CD4-positive, CD25-positive, alpha-beta regulatory T cell (primary cell): ENCODE results near the gene CYB561. TPM values are rescaled to one million over a fixed set of nuclear protein-coding genes. Genes with fewer than 3 reads are reported as not detected.

ENCODE experiments used
- ATAC-seq, 2 donors: fragments of 150-1000 bp; cut with Tn5 transposase; one replicate each; pipeline ENCODE4 v1.10.0; 2021; ENCODE audit warnings: low read depth in 2 of 2, moderate number of reproducible peaks in 2 of 2, moderate library complexity in 1 of 2
- DNase-seq, 3 donors: peaks; one replicate each; pipeline versions ENCODE4 v3.0.0 to v3.0.0-alpha.2; 2012 to 2022; ENCODE audit warnings: mixed read lengths in 1 of 3
- H3K27ac ChIP-seq: one replicate; pipeline ENCODE4 v1.7.0; 2013; ENCODE audit warnings: mild to moderate bottlenecking, low read length; ENCODE audit not compliant: insufficient read depth, poor library complexity, severe bottlenecking
- H3K27me3 ChIP-seq: one replicate; pipeline ENCODE4 v1.7.0; 2013; ENCODE audit warnings: low read length; ENCODE audit not compliant: control insufficient read depth, insufficient read depth
- H3K36me3 ChIP-seq: one replicate; pipeline ENCODE4 v1.7.0; 2013; ENCODE audit warnings: mild to moderate bottlenecking, low read length, moderate library complexity; ENCODE audit not compliant: control insufficient read depth, insufficient read depth
- H3K4me1 ChIP-seq: 2 replicates; pipeline ENCODE4 v1.7.0; 2013; ENCODE audit warnings: mild to moderate bottlenecking, low read length; ENCODE audit not compliant: insufficient read depth, control insufficient read depth, poor library complexity, severe bottlenecking
- H3K4me3 ChIP-seq: one replicate; pipeline ENCODE4 v1.7.0; 2013; ENCODE audit warnings: low read depth, mild to moderate bottlenecking, low read length, moderate library complexity
- H3K9me3 ChIP-seq, 2 experiments: 1 replicate in 1 of 2; 2 replicates in 1 of 2; pipeline ENCODE4 v1.7.0; 2013; ENCODE audit warnings: low read length in 2 of 2, mild to moderate bottlenecking in 1 of 2, moderate library complexity in 1 of 2; ENCODE audit not compliant: control insufficient read depth in 2 of 2
- H3K27ac Mint-ChIP-seq, 3 donors: one replicate each; pipeline ENCODE4 v1.8.0; 2020 to 2022; ENCODE audit warnings: mild to moderate bottlenecking in 3 of 3, mixed read lengths in 3 of 3, moderate library complexity in 2 of 3
- H3K27me3 Mint-ChIP-seq: one replicate; pipeline ENCODE4 v1.8.0; 2022; ENCODE audit warnings: mild to moderate bottlenecking, mixed read lengths
- H3K36me3 Mint-ChIP-seq: one replicate; pipeline ENCODE4 v1.8.0; 2020; ENCODE audit warnings: mixed read lengths
- H3K4me1 Mint-ChIP-seq, 4 donors: one replicate each; pipeline ENCODE4 v1.8.0; 2020 to 2022; ENCODE audit warnings: mixed read lengths in 4 of 4, mild to moderate bottlenecking in 1 of 4
- H3K4me3 Mint-ChIP-seq, 4 donors: one replicate each; pipeline ENCODE4 v1.8.0; 2020 to 2022; ENCODE audit warnings: mild to moderate bottlenecking in 4 of 4, mixed read lengths in 4 of 4, moderate library complexity in 3 of 4
- H3K9me3 Mint-ChIP-seq, 7 donors: one replicate each; pipeline ENCODE4 v1.8.0; 2020 to 2022; ENCODE audit warnings: mixed read lengths in 7 of 7, mild to moderate bottlenecking in 3 of 7, moderate library complexity in 2 of 7
- polyA plus RNA-seq, 4 donors: library from polyadenylated mRNA; unstranded; fragments of 300-500 nt; fragmentation: Illumina TruSeq; gene quantifications; one replicate each; pipeline ENCODE4 v1.2.3, GENCODE V29; 2021
- total RNA-seq: library from RNA; stranded (reverse); gene quantifications from one replicate; pipeline ENCODE4 v1.2.3, GENCODE V29; 2022

CYB561 gene
- total and polyA plus RNA-seq, 5 donors from 2014 or later, result 0.28 to 6.1 (median 0.97) TPM

DNA sequence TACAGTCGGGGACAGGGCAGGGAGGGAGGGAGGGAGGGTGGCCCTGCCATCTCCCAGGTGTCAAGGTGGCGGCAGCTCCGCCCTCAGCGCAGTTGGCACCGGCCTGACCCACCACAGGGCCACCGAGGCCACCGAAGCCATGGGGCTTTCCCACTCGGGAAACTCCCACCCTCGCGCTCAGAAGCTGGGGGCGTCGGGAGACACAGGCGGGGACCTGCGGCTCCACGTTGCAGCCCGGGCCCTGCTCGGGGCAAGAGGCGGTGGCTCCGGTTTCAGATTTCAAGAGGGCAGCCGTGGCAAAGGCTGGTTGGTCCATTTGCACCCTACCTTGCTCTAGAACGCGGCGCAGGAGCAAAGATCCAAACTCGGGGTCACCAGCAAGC, 544 bp downstream of the CYB561 start:
- Histone ChIP-seq H3K4me1 (peaks cover 16% of the 10 kb centered on the region), H3K27me3 (no peaks in the 10 kb centered on the region), H3K4me3 (no peak overlapping the region), H3K36me3 (no peaks in the 10 kb centered on the region), H3K27ac (peak overlapping the region; percentile 47), H3K9me3 (no peaks in the 10 kb centered on the region)
- Mint-ChIP-seq H3K27me3 (peaks cover 25% of the 10 kb centered on the region), H3K4me1 (peaks cover under 1 to 28% (median 3%) of the 10 kb centered on the region in 4 donors), H3K4me3 (peak overlapping the region; percentile 53 to 80 (median 76)), H3K9me3 (no peaks in the 10 kb centered on the region), H3K27ac (peak overlapping the region in 2 of 3 donors; percentile 75 to 80), H3K36me3 (no peaks in the 10 kb centered on the region)
- DNase-seq (peak in 2 of 3 donors; percentile 30 to 55), ATAC-seq (peak; percentile 15 to 36)

DNA sequence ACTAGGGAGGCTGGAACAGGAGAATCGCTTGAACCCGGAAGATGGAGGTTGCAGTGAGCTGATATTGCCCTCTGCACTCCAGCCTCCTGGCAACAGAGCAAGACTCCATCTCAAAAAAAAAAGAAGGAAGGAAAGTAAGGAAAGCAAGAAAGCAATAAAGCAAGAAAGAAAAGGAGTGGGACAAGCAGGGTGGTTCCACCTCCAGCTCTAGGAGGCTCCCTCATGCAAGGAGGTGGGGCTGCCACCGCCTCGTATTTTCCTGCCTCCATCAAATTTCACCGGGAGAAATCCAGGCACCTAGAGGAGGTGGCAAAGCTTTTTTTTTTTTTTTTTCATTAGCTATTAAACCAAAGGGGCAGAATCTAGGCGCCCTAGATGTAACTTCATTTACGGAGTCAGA, 1.0 kb downstream of the CYB561 start:
- DNase-seq, result no peak
- peak overlapping the region; percentile 49 to 76 (median 75) for H3K27ac Mint-ChIP-seq
- H3K27me3 ChIP-seq, result no peaks in the 10 kb centered on the region
- H3K4me1 ChIP-seq, result peaks cover 20% of the 10 kb centered on the region
- no peak for ATAC-seq
- H3K9me3 Mint-ChIP-seq, result no peaks in the 10 kb centered on the region
- H3K4me1 Mint-ChIP-seq, result peaks cover 5 to 30% (median 5%) of the 10 kb centered on the region in 4 donors
- H3K27ac ChIP-seq, result no peak overlapping the region
- no peaks in the 10 kb centered on the region for H3K9me3 ChIP-seq
- peaks cover 28% of the 10 kb centered on the region for H3K27me3 Mint-ChIP-seq
- peak overlapping the region; percentile 53 to 78 (median 76) for H3K4me3 Mint-ChIP-seq
- no peak overlapping the region for H3K4me3 ChIP-seq
- no peaks in the 10 kb centered on the region for H3K36me3 ChIP-seq
- H3K36me3 Mint-ChIP-seq, result no peaks in the 10 kb centered on the region

DNA sequence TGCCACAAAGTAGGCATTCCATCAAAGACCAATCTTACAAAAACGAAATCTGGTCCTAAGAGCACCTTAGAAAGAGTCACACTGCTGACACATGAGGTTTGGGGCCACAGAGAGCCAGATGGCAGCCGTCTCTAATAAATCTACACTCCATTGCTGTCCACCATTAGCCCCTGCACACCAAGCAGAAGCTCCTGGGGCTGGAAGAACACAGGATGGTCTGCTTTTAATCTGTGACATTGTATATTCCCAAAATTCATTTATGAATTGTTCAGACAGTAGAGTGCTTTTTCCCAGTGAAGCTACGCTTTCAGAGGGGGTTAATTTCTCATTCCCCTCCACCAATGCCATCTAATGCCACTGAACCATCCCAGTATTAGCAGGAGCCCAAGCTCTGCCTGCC, 1.6 kb downstream of the CYB561 start:
- DNase-seq (no peak), ATAC-seq (no peak)
- H3K27me3 Mint-ChIP-seq, result peaks cover 34% of the 10 kb centered on the region
- no peaks in the 10 kb centered on the region for H3K9me3 Mint-ChIP-seq
- H3K4me3 Mint-ChIP-seq, result peak overlapping the region in 3 of 4 donors; percentile 43 to 76 (median 75)
- H3K4me3 ChIP-seq, result no peak overlapping the region
- no peaks in the 10 kb centered on the region for H3K27me3 ChIP-seq
- no peaks in the 10 kb centered on the region for H3K36me3 Mint-ChIP-seq
- H3K9me3 ChIP-seq, result no peaks in the 10 kb centered on the region
- peaks cover 8 to 32% (median 10%) of the 10 kb centered on the region in 4 donors for H3K4me1 Mint-ChIP-seq
- H3K4me1 ChIP-seq, result peaks cover 26% of the 10 kb centered on the region
- no peaks in the 10 kb centered on the region for H3K36me3 ChIP-seq
- no peak overlapping the region for H3K27ac ChIP-seq
- peak overlapping the region in 1 of 3 donors; percentile 76 for H3K27ac Mint-ChIP-seq

DNA sequence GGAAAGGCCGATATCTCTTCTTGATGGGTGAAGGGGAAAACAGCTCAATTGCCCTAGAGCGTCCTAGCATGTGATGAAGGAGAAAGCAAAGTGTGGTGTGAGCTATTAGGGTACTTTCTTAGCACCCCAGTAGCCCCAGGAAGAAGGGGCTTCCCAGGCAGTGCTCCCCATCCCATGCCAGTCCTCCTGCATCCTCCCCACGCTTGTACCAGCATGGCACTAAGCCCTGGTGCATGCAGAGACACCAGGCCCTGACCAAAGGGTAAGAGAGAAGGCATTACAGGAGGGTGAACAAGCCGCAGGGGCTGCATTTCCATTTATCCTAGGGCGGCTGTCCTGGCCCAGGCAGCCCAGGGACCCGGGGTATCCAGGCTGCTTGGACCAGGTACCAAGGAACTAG, 3.1 kb downstream of the CYB561 start:
- Histone ChIP-seq H3K36me3 (no peaks in the 10 kb centered on the region), H3K27ac (no peak overlapping the region), H3K27me3 (no peaks in the 10 kb centered on the region), H3K4me3 (no peak overlapping the region), H3K9me3 (no peaks in the 10 kb centered on the region), H3K4me1 (peaks cover 27% of the 10 kb centered on the region)
- Mint-ChIP-seq H3K4me3 (no peak overlapping the region), H3K9me3 (no peaks in the 10 kb centered on the region), H3K36me3 (no peaks in the 10 kb centered on the region), H3K27me3 (peaks cover 30% of the 10 kb centered on the region), H3K27ac (no peak overlapping the region), H3K4me1 (peaks cover 9 to 32% (median 10%) of the 10 kb centered on the region in 4 donors)
- DNase-seq, result no peak
- ATAC-seq, result no peak

DNA sequence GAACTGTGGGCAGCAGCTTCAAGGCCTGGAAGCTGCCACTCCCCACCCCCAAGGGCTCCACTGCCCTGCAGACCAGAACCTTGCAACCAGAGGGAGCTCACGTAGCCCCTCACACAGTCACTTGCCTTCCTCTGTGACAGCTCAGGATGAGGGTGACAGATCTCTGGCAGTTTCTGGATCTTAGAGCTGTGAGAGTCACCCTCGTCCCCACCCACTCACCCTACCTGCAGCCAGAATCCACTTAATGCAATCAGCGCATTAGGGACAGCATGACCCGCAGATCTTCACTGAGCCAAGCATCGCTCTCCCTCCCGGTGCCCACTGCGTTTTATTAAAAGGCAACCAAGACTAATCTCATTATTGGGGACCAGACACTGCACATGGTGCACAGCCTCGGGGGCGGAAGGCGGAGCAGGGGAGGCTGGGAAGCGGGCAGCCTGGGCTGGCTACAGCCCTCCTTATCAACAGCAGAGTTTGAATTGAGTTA, 3.5 kb downstream of the CYB561 start:
- Histone ChIP-seq H3K4me3 (no peak overlapping the region), H3K4me1 (peaks cover 27% of the 10 kb centered on the region), H3K9me3 (no peaks in the 10 kb centered on the region), H3K36me3 (no peaks in the 10 kb centered on the region), H3K27me3 (no peaks in the 10 kb centered on the region), H3K27ac (no peak overlapping the region)
- Mint-ChIP-seq H3K36me3 (no peaks in the 10 kb centered on the region), H3K9me3 (no peaks in the 10 kb centered on the region), H3K27ac (peak overlapping the region in 1 of 3 donors; percentile 29), H3K4me1 (peaks cover 9 to 32% (median 10%) of the 10 kb centered on the region in 4 donors), H3K4me3 (peak overlapping the region in 1 of 4 donors; percentile 42), H3K27me3 (peaks cover 30% of the 10 kb centered on the region)
- DNase-seq, result no peak
- ATAC-seq, result no peak

DNA sequence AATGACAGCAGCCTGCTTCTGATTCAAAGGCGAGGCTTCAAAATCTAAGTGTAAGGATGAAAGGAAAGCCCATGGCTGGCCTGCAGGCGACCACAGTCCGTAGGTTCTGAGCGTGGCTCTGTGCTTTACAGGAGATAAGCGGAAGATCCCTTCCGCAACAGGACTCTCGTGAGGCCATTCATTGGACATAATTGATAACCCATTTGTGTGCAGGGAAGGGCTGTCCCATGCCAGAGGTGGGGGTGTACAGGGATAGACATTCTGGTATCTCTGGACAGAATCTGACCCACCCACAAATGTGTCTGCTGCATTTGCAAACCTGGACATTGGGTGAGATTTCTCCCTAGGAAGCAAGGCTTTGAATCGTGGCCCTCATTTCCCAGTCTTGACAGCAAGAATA, 4.0 kb downstream of the CYB561 start:
- Histone ChIP-seq H3K27me3 (no peaks in the 10 kb centered on the region), H3K27ac (no peak overlapping the region), H3K9me3 (no peaks in the 10 kb centered on the region), H3K36me3 (no peaks in the 10 kb centered on the region), H3K4me1 (peaks cover 25% of the 10 kb centered on the region), H3K4me3 (no peak overlapping the region)
- Mint-ChIP-seq H3K4me3 (no peak overlapping the region), H3K27ac (peak overlapping the region in 1 of 3 donors; percentile 29), H3K27me3 (peaks cover 27% of the 10 kb centered on the region), H3K9me3 (no peaks in the 10 kb centered on the region), H3K36me3 (no peaks in the 10 kb centered on the region), H3K4me1 (peaks cover 6 to 29% (median 9%) of the 10 kb centered on the region in 4 donors)
- DNase-seq (no peak), ATAC-seq (no peak)

DNA sequence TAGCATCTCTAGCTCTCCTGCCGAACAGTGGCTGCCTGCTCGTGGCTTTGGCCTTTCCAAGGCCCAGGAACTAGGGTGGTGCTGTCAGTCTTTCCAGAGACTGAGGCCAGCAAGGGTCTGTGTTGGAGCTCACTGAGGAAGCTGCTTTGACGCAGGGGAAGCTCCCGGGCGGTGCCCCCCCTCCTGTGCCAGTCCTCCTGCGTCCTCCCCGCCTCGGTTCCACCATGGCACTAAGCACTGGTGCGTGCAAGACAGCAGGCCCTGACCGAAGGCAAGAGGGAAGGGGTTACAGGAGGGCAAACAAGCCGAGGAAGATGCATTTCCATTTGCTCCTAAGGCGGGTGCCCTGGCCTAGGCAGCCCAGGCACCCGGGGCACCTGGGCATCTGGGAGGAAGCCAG, 4.5 kb downstream of the CYB561 start:
- H3K27ac Mint-ChIP-seq, result no peak overlapping the region
- Histone ChIP-seq H3K4me1 (peaks cover 21% of the 10 kb centered on the region), H3K4me3 (no peak overlapping the region), H3K36me3 (no peaks in the 10 kb centered on the region), H3K9me3 (no peaks in the 10 kb centered on the region), H3K27me3 (no peaks in the 10 kb centered on the region), H3K27ac (no peak overlapping the region)
- no peaks in the 10 kb centered on the region for H3K9me3 Mint-ChIP-seq
- H3K36me3 Mint-ChIP-seq, result no peaks in the 10 kb centered on the region
- H3K27me3 Mint-ChIP-seq, result peaks cover 25% of the 10 kb centered on the region
- DNase-seq (no peak), ATAC-seq (no peak)
- no peak overlapping the region for H3K4me3 Mint-ChIP-seq
- H3K4me1 Mint-ChIP-seq, result peaks cover 5 to 27% (median 9%) of the 10 kb centered on the region in 4 donors

DNA sequence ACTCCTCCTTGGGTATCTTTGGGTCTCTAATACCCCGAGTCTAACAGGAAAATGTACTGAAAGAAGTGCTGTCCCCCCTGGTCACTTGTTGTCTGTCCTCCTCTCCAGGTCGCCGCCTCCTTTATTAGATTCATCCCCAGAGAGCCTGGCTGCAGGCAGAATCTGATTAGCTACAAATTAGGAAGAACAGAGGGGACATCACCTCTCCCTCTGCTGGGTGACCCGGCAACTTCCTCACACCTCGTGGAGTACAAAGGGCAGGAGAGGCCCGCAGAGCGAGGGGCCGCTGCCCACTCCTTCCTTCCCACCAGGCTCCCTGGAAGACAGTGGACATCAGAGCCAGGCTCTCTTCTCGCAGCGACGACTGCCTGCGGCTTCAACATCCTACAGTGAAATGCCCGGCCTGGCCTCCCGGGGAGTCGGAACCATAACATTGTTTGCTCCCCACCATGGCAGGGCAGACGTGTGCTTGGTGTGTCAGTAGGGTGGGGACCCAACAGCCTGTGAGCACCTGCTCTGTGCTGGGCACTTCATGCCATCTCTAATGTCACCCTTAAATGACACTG, 5.3 kb downstream of the CYB561 start:
- Histone ChIP-seq H3K27me3 (no peaks in the 10 kb centered on the region), H3K4me3 (no peak overlapping the region), H3K9me3 (no peaks in the 10 kb centered on the region), H3K36me3 (no peaks in the 10 kb centered on the region), H3K4me1 (peaks cover 14% of the 10 kb centered on the region), H3K27ac (no peak overlapping the region)
- Mint-ChIP-seq H3K4me1 (peaks cover 5 to 27% (median 9%) of the 10 kb centered on the region in 4 donors), H3K4me3 (no peak overlapping the region), H3K9me3 (no peaks in the 10 kb centered on the region), H3K27me3 (peaks cover 25% of the 10 kb centered on the region), H3K27ac (peak overlapping the region in 2 of 3 donors; percentile 25 to 69), H3K36me3 (no peaks in the 10 kb centered on the region)
- DNase-seq (no peak), ATAC-seq (no peak)
